ENCODE data around the gene USP2. TPM values are rescaled to one million over a fixed set of nuclear protein-coding genes. Genes with fewer than 3 reads are reported as not detected.

USP2 gene
- total RNA-seq, 4 donors from 2014 or later, result 0.19 to 8.7 (median 1.0) TPM

DNA sequence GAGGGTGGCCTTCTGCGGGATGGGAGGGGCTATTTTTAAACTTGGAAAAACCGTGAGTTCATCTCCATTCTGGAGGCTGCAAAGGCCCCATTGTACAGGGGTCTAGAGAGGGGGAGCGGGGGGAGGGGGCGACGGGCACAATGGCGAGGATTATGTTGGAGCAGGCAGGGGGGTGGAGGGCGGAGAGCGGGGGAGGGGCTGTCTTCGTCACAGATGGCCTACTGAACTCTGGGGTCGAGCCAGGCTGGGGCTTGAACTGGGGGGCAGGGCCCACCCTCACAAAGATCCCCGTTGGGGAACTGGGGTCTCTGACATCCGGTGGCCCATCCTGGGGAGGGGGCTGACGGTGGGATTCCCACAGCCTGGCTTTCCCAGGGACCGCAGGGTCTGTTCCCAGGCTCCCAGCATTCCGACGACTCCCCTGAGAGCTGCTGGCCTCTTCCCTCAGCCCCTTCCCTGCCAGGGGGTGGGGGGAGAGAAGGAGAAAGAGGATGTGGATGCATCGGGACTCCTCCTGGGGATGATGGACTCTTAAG is 61.2 kb downstream of the USP2 start:
- TF ChIP-seq, protein P1, sequence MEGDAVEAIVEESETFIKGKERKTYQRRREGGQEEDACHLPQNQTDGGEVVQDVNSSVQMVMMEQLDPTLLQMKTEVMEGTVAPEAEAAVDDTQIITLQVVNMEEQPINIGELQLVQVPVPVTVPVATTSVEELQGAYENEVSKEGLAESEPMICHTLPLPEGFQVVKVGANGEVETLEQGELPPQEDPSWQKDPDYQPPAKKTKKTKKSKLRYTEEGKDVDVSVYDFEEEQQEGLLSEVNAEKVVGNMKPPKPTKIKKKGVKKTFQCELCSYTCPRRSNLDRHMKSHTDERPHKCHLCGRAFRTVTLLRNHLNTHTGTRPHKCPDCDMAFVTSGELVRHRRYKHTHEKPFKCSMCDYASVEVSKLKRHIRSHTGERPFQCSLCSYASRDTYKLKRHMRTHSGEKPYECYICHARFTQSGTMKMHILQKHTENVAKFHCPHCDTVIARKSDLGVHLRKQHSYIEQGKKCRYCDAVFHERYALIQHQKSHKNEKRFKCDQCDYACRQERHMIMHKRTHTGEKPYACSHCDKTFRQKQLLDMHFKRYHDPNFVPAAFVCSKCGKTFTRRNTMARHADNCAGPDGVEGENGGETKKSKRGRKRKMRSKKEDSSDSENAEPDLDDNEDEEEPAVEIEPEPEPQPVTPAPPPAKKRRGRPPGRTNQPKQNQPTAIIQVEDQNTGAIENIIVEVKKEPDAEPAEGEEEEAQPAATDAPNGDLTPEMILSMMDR (IDR thresholded peaks at IDR 0.05; ENCODE audit: low read depth), result no peak

DNA sequence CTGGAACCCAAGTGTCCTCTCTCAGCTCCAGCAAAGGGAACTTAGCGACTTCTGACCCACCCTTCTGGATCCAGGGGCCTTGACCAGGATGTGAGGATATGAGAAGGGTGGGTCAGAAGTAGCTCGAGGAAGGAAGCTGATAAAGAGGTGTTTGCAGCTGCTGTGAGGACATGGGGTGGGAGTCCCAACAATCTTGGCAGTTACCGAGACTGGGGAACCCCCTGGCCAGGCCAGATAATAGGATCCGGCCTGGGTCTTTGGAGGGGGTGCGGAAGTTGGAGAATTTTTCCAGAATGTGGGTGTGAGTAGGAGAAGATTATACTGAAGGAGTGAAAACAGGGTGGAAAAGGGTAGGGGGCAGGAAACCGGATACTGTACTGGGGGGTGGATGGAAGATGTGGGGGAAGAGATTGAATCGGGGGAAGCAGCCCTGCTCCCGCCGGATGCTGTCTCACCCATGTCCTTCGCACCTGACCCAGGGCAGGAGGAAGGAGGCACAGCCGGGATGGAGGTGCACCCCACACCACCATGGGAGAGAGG is 61.7 kb downstream of the USP2 start:
- TF ChIP-seq, protein P1 (IDR thresholded peaks at IDR 0.05; ENCODE audit: low read depth), result no peak

DNA sequence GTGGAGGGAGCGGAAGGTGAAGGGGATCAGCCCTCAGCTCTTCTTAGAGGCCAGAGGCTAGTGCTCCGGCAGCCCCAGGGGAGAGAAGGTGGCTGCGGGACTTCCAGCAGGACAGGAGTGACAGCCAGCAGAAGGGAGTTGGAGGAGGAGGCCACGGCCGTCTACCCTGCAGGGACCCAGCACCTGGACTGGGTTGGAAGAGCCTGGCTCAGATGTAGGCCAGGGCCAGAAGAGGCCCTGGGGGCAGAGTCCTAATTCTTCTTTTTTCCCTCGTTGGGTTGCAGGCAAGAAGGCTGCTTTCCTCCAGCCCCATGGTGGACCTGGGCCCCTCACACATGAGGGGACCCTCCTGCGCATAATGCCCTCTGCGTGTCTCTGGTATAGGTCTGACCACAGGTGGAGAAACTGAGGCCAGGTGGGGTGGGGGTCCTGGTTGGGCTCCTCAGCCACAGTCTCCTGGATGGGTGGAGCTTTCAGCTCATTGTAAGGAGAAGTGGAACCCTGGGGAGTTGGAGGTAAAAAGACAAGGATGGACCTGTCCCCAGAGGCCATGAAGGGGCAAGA is 62.3 kb downstream of the USP2 start:
- TF ChIP-seq, protein P1 (IDR thresholded peaks at IDR 0.05; ENCODE audit: low read depth), result no peak

DNA sequence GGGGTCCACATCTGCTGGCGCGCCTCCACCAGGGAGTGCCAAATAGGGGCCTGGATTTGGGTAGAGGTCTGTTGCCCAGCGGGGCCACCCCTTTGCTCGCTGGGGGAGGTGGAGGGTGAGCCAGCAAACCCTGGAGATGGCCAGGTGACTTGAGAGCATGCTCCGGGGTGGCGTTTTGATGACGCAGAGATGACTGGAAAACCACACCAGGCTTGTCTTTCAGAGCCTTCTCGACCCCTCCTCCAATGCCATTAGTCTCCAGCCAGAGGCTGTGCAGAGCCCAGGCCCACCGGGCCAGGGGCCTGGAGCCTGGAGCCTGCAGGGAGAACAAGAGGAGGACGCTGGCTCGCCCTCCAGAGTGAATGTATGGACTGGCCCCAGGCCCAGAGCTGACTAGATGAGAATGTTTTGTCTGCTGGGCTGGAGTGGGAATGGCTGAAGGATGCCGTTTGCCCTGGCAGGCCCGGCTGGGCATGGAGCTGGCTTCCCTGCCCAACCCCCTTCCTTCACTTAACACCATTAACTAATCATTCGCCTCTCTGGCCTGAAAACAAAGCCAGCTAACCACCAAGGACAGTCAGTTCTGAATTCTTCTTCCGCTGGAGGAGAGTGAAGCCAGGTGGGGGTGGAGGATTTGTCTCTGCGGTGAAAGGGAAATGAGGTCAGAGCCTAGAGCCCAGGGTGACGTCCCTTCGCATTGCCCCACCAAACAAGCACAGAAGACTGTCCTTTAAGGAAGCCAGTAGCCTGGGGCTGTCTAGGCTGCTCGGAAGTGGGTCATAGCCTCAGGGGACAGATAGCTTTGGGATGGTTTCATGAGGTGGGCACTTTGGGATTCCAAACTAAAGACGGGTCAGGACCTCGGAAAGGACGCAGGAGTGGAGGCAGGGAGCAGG is 63.0 kb downstream of the USP2 start:
- TF ChIP-seq, protein P1 (IDR thresholded peaks at IDR 0.05; ENCODE audit: low read depth), result no peak

DNA sequence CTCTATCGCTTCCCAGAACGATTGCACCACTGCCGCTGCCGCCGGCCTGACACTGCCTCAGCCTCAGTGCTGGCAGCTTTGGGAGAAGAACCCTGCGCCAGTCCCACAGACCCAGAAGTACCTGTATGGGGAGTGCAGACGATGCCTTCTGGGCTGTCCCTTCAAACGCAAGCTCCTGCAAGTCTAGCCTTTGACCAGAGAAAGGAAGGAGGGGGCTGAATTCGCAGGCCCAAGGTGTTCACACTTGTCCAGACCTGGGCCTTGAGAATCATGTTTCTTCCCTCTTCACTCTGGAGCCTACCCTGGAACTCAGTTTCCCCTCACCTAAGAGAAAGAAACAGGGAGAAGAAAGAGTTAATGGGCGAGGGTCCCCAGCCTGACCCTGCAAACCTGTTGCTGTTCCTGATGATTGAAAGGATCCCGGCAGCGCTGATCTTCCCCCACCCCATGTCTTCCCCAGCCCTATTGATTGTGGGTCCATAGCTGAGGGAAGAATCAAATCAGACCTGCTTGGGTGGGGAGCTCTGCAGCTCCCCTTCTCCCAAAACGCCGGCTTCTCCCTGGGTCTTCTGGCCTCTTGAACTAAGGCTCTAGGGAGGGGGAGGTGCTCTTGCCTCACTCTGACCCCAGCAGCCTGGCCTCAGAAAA is 63.8 kb downstream of the USP2 start:
- TF ChIP-seq, protein P1 (IDR thresholded peaks at IDR 0.05; ENCODE audit: low read depth), result no peak

DNA sequence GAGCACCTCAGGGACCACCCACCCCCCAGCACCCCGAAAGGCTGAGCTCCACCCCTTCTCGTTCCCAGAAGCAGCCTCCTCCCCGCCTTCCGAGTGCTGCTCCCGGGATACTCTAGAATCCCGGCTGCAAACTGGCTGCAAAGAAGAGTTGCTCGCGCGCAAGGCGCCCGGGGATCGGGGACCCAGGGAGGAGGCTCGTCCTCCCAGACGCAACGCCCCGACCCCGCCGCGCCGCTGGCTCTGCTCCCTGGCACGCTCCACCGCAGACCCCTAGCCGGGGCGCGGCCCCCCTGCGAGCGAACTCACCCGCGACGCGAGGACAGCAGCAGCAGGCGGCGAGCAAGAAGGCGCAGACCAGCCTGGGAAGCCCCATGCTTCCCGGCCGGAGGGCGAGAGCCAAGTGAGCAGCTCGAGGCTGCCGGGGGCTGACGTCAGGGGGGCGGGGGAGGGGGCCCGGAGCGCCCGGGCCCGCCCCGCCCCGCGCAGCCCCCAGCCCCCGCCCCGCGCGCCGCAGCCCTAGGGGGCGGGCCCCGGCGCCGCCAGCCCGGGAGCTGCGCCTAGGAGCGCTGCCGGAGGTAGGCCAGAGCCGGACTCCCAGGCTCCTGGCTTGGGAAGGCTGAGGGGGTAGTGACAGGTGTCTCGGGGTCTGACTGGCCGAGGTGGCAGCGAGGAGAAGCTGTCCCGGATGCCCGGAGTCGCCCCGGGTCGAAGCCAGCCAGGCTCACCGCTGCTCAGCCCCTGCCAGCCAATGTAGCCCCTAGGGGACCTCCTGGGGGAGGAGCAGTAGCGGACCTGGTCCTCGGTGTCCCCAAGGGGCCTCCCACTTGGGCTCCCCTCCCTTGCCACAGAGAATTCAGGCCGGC is 64.5 kb downstream of the USP2 start, which contains the start of gene MCAM:
TSS of gene MCAM (minus strand) at position 402 of the 863 bp plus-strand sequence. CDS start at position 373, 29 bp downstream.
- TF ChIP-seq, protein P1 (IDR thresholded peaks at IDR 0.05; ENCODE audit: low read depth), result no peak

Data from subcutaneous adipose tissue (tissue), 4 donors.